ENCODE measurements around the gene ACVR1. TPM values are rescaled to one million over a fixed set of nuclear protein-coding genes. Genes with fewer than 3 reads are reported as not detected.

ACVR1 gene
- total and polyA plus RNA-seq, 9 of the 15 experiments (the other 6 are each of a cell fraction or from before 2014, with no cell fraction given), result 3.8 to 14.3 (median 6.9) TPM

DNA sequence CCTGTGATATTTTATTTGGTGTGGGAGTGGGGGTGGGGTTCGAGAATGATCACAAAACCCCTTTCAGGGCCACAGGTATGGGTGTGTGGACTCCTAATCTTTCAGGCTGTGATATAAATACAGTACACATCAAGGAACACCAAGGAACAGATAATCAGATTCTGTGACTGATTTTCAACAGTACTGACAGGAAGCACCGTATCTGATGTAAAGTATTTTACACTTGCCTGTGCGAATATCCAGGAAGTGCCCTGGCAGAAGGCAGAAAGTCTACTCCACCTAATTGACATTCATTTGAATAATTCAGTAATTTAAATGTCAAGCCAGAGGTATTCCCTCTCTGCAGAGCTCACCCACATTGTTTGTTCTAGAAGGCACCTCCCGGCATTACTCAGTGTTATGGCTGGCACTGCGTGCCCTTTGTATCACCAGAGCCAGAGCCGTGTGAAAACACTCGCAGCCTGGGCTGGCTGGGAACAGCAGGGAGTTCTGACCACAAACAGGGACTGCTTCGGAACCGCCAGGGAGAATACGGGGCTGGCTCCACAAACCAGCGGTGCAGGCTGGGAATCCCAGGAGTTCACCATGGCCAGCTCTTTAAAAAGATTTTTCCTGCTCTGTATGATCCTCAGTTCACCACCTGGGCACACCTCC is 91.8 kb downstream of the ACVR1 start:
- intact Hi-C loops (cut with micrococcal nuclease), result no loop called here
- peak; percentile 44 for TF ChIP-seq FOSL1 (tag; conservative IDR thresholded peaks at IDR 0.05)
- TF ChIP-seq, protein P1, sequence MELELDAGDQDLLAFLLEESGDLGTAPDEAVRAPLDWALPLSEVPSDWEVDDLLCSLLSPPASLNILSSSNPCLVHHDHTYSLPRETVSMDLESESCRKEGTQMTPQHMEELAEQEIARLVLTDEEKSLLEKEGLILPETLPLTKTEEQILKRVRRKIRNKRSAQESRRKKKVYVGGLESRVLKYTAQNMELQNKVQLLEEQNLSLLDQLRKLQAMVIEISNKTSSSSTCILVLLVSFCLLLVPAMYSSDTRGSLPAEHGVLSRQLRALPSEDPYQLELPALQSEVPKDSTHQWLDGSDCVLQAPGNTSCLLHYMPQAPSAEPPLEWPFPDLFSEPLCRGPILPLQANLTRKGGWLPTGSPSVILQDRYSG (tag; conservative IDR thresholded peaks at IDR 0.05; ENCODE audit: low read depth), result peak; percentile 66; the same call in 1 of the 2 replicates
- TF ChIP-seq, protein P2, sequence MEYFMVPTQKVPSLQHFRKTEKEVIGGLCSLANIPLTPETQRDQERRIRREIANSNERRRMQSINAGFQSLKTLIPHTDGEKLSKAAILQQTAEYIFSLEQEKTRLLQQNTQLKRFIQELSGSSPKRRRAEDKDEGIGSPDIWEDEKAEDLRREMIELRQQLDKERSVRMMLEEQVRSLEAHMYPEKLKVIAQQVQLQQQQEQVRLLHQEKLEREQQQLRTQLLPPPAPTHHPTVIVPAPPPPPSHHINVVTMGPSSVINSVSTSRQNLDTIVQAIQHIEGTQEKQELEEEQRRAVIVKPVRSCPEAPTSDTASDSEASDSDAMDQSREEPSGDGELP (CRISPR knock-in tag; IDR thresholded peaks at IDR 0.05; ENCODE audit: borderline replicate concordance), result 0 out of 2 replicates have a peak, but pooled peaks have one; percentile 18
- peak; percentile 33; the same call in 1 of the 2 replicates for TF ChIP-seq CXXC5 (CRISPR knock-in tag; IDR thresholded peaks at IDR 0.05)
- TF ChIP-seq, protein P3, sequence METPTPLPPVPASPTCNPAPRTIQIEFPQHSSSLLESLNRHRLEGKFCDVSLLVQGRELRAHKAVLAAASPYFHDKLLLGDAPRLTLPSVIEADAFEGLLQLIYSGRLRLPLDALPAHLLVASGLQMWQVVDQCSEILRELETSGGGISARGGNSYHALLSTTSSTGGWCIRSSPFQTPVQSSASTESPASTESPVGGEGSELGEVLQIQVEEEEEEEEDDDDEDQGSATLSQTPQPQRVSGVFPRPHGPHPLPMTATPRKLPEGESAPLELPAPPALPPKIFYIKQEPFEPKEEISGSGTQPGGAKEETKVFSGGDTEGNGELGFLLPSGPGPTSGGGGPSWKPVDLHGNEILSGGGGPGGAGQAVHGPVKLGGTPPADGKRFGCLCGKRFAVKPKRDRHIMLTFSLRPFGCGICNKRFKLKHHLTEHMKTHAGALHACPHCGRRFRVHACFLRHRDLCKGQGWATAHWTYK (CRISPR knock-in tag; IDR thresholded peaks at IDR 0.05), result 0 out of 2 replicates have a peak, but pooled peaks have one; percentile 59
- peak; percentile 79 for TF ChIP-seq ELF1 (tag; IDR thresholded peaks at IDR 0.05)
- TF ChIP-seq GABPA (tag; conservative IDR thresholded peaks at IDR 0.05; ENCODE audit: low read depth), result 0 out of 2 replicates have a peak, but pooled peaks have one; percentile 32
- no peak for TF ChIP-seq MAFK (IDR thresholded peaks at IDR 0.05; ENCODE audit: low read length)
- peak; percentile 75; the same call in 1 of the 2 replicates for TF ChIP-seq ZNF175 (CRISPR knock-in tag; IDR thresholded peaks at IDR 0.05; ENCODE audit: low read depth)
- peak; percentile 53; the same call in 1 of the 2 replicates for TF ChIP-seq ZNF766 (CRISPR knock-in tag; conservative IDR thresholded peaks at IDR 0.05)
- peak; percentile 46 for TF ChIP-seq HDAC3 (IDR thresholded peaks at IDR 0.05; ENCODE audit: borderline replicate concordance, partially characterized antibody)
- TF ChIP-seq DPF2 (IDR thresholded peaks at IDR 0.05), result peak; percentile 70; the same call in 1 of the 2 replicates
- TF ChIP-seq CTBP1 (IDR thresholded peaks at IDR 0.05; ENCODE audit: borderline replicate concordance), result peak; percentile 47; the same call in 1 of the 2 replicates
- TF ChIP-seq, protein P4, sequence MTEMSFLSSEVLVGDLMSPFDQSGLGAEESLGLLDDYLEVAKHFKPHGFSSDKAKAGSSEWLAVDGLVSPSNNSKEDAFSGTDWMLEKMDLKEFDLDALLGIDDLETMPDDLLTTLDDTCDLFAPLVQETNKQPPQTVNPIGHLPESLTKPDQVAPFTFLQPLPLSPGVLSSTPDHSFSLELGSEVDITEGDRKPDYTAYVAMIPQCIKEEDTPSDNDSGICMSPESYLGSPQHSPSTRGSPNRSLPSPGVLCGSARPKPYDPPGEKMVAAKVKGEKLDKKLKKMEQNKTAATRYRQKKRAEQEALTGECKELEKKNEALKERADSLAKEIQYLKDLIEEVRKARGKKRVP (CRISPR knock-in tag; IDR thresholded peaks at IDR 0.05), result no peak; the same call in 1 of the 2 replicates
- TF ChIP-seq MAZ (CRISPR knock-in tag; conservative IDR thresholded peaks at IDR 0.05 in 1 of 2, IDR thresholded peaks at IDR 0.05 in 1 of 2), result peak in 1 of 2 experiments; percentile 32; a peak in 1 of 4 replicates
- peak; percentile 83; the same call in 1 of the 2 replicates for TF ChIP-seq ZNF830 (CRISPR knock-in tag; IDR thresholded peaks at IDR 0.05)
- peak; percentile 22; the same call in 1 of the 2 replicates for TF ChIP-seq SMARCE1 (IDR thresholded peaks at IDR 0.05)

More for the DNA sequence above, 91.8 kb downstream of the ACVR1 start:
- Histone ChIP-seq H4K20me1 (replicated peaks; ENCODE audit: control insufficient read depth, insufficient read depth, low read length) (no peaks in the 10 kb centered on the region), H3K79me2 (ENCODE audit: control insufficient read depth, insufficient read depth, low read length) (peaks cover 3% of the 10 kb centered on the region; the same call in 1 of the 3 replicates), H3K9me3 (replicated peaks; ENCODE audit: control insufficient read depth, insufficient read depth, low read depth, low read length) (no peaks in the 10 kb centered on the region; the same call in 1 of the 2 replicates), H3K4me2 (ENCODE audit: insufficient read depth, low read length) (peak overlapping the region; percentile 38; the same call in 1 of the 2 replicates), H3K4me1 (replicated peaks in 1 of 2; ENCODE audit: control insufficient read depth in 2 of 2, insufficient read depth in 2 of 2, low read length in 2 of 2) (peaks cover 22 to 66% of the 10 kb centered on the region in 2 experiments), H3K9ac (ENCODE audit: insufficient read depth in 1 of 2, low read depth in 2 of 2, low read length in 2 of 2) (peak overlapping the region; percentile 34 to 69), H3K27ac (ENCODE audit: extremely low read depth, low read depth, low read length) (peak overlapping the region; percentile 37; the same call in 2 of the 3 replicates), H3K36me3 (ENCODE audit: control insufficient read depth, insufficient read depth, low read length) (peaks cover 11% of the 10 kb centered on the region), H3K9me1 (ENCODE audit: control insufficient read depth, insufficient read depth, low read length) (no peaks in the 10 kb centered on the region), H3K27me3 (ENCODE audit: control insufficient read depth in 2 of 2, insufficient read depth in 2 of 2, low read length in 2 of 2) (no peaks in the 10 kb centered on the region), H3K4me3 (no peak overlapping the region), H2AFZ (ENCODE audit: low read depth, low read length) (peak overlapping the region; percentile 35)
- ChIA-PET POLR2A (interaction anchor here (1.7 kb wide), 1 partner anchor 230 kb away, joined by 3 read pairs; no protein-coding TSS in a partner anchor), CTCF (ENCODE audit: low intra/inter-chr PET ratio) (no interaction called here)
- ATAC-seq, result no peak
- peak in 2 of 4 experiments; percentile 24 to 29 for DNase-seq (ENCODE audit: extremely low read depth in 1 of 4, low spot score in 3 of 4)
- no peak for FAIRE-seq
- WGBS (ENCODE audit: insufficient coverage, low coverage, missing lambda C conversion rate), result 35% methylated on average over 11 of the region's 11 CpGs
- no TSS peak for BruUV-seq (replicated peaks)
- in situ Hi-C loops (cut with MboI), result loop anchor here (5.0 kb wide), 1 partner anchor 223 kb away; no protein-coding TSS in a partner anchor

Data from K562 (cell line).